Measurements from ENCODE around the gene CHCHD10. TPM values are rescaled to one million over a fixed set of nuclear protein-coding genes. Genes with fewer than 3 reads are reported as not detected.
A peak's percentile ranks its signal among the peaks of the same experiment; 100 is the strongest.

CHCHD10 gene
- total and polyA plus RNA-seq, 2 of the 13 experiments (the other 11 are each of a cell fraction or from before 2014, with no cell fraction given): 37.0 to 62.8 TPM

DNA sequence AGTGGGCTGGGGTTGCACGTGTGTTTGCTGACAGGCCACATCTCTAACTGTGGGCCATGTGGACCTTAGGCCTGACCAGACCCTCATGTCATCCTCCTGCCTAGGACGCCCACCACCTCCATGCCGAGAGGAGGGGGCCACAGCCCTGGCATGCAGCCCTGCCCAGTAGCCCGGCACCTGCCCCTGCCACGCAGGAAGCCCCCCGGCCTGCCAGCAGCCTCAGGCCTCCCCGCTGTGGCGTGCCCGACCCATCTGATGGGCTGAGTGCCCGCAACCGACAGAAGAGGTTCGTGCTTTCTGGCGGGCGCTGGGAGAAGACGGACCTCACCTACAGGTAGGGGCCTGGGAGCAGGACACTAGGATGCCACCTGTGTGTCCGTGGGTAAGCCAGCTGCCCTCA lies 11.3 kb upstream of the CHCHD10 start (continued):
- TF ChIP-seq IRF2 (CRISPR knock-in tag; IDR thresholded peaks at IDR 0.05) (no peak), AGO2 (optimal IDR thresholded peaks at IDR 0.05; ENCODE audit: low read depth, low read length) (peak; percentile 67), RBFOX2 (IDR thresholded peaks at IDR 0.05; ENCODE audit: low read depth, low read length) (peak; percentile 36; the same call in 1 of the 2 replicates), NCOA2 (CRISPR knock-in tag; IDR thresholded peaks at IDR 0.05) (no peak), SOX6 (IDR thresholded peaks at IDR 0.05) (no peak), SOX6 (CRISPR knock-in tag; IDR thresholded peaks at IDR 0.05) (no peak), ZNF512B (CRISPR knock-in tag; IDR thresholded peaks at IDR 0.05; ENCODE audit: borderline replicate concordance) (no peak), SNRNP70 (IDR thresholded peaks at IDR 0.05; ENCODE audit: low read depth, low read length) (no peak)
- TF ChIP-seq, protein P1, sequence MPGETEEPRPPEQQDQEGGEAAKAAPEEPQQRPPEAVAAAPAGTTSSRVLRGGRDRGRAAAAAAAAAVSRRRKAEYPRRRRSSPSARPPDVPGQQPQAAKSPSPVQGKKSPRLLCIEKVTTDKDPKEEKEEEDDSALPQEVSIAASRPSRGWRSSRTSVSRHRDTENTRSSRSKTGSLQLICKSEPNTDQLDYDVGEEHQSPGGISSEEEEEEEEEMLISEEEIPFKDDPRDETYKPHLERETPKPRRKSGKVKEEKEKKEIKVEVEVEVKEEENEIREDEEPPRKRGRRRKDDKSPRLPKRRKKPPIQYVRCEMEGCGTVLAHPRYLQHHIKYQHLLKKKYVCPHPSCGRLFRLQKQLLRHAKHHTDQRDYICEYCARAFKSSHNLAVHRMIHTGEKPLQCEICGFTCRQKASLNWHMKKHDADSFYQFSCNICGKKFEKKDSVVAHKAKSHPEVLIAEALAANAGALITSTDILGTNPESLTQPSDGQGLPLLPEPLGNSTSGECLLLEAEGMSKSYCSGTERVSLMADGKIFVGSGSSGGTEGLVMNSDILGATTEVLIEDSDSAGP (CRISPR knock-in tag; IDR thresholded peaks at IDR 0.05; ENCODE audit: borderline replicate concordance): peak; percentile 29; the same call in 1 of the 2 replicates

- H3K4me1 ChIP-seq (ENCODE audit: insufficient read depth, low read length): peaks cover 72% of the 10 kb centered on the region
- no TSS peak for BruUV-seq (replicated peaks)
- in situ Hi-C loops (cut with HindIII; ENCODE audit: extremely low pct_ligation_motif_present, low pct_unique_long_range_greater_than_20kb) (no loop called here), intact Hi-C loops (cut with micrococcal nuclease; ENCODE audit: unreplicated experiment) (no loop called here)
- DNase-seq (ENCODE audit: low spot score) (no peak), ATAC-seq (peak; percentile 13), FAIRE-seq (no peak)
- POLR2A ChIA-PET: interaction anchor here (0.9 to 6.6 kb wide), 3 partner anchors 9 to 78 kb away, joined by 5 to 201 read pairs (median 10); partner anchors contain the start of genes CHCHD10 and SMARCB1
- no peak overlapping the region; the same call in 1 of the 2 replicates for H3K9ac ChIP-seq (ENCODE audit: insufficient read depth, low read depth, low read length)
- H3K79me2 ChIP-seq (ENCODE audit: insufficient read depth, low read length): peaks cover under 1% of the 10 kb centered on the region
- H3K4me3 ChIP-seq (replicated peaks in 1 of 3; ENCODE audit: insufficient read depth in 1 of 3, low read depth in 2 of 3, low read length in 3 of 3): no peak overlapping the region; a peak in 1 of 6 replicates
- peak overlapping the region; percentile 30 for H3K4me2 ChIP-seq (ENCODE audit: low read depth, low read length)
- H3K27ac ChIP-seq (ENCODE audit: extremely low read length, insufficient read depth, low read length): no peak overlapping the region
- H3K9me3 ChIP-seq (ENCODE audit: low read length): no peaks in the 10 kb centered on the region
- no peak overlapping the region for H2AFZ ChIP-seq (ENCODE audit: low read length)
- no peaks in the 10 kb centered on the region; a peak in 1 of 5 replicates for H3K27me3 ChIP-seq (ENCODE audit: control insufficient read depth in 1 of 2, insufficient read depth in 2 of 2, low read length in 2 of 2)
- no CpG with 5 or more reads among the region's 3 CpGs for WGBS (ENCODE audit: low lambda C conversion rate)
- CTCF ChIA-PET (ENCODE audit: low intra/inter-chr PET ratio, low total read pairs): no interaction called here
- no peaks in the 10 kb centered on the region for H4K20me1 ChIP-seq (ENCODE audit: insufficient read depth, low read length)
- no peaks in the 10 kb centered on the region for H3K36me3 ChIP-seq (replicated peaks in 1 of 2; ENCODE audit: control insufficient read depth in 1 of 2, insufficient read depth in 2 of 2, low read length in 2 of 2)
- TF ChIP-seq IRF1 (CRISPR knock-in tag; IDR thresholded peaks at IDR 0.05; ENCODE audit: low read depth) (no peak), TARDBP (CRISPR knock-in tag; IDR thresholded peaks at IDR 0.05) (no peak), ZNF550 (CRISPR knock-in tag; IDR thresholded peaks at IDR 0.05; ENCODE audit: borderline replicate concordance) (no peak), HDAC6 (IDR thresholded peaks at IDR 0.05; ENCODE audit: low read depth, low read length) (no peak), ZNF44 (CRISPR knock-in tag; IDR thresholded peaks at IDR 0.05) (no peak)
- TF ChIP-seq, protein P2, sequence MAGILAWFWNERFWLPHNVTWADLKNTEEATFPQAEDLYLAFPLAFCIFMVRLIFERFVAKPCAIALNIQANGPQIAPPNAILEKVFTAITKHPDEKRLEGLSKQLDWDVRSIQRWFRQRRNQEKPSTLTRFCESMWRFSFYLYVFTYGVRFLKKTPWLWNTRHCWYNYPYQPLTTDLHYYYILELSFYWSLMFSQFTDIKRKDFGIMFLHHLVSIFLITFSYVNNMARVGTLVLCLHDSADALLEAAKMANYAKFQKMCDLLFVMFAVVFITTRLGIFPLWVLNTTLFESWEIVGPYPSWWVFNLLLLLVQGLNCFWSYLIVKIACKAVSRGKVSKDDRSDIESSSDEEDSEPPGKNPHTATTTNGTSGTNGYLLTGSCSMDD (CRISPR knock-in tag; IDR thresholded peaks at IDR 0.05): no peak
Observed at GRCh38 chr22:23778577-23778900, 10.8 kb upstream of the CHCHD10 start.
